DOHH2 (cell line): ENCODE results near the gene KIAA1614.

ENCODE experiments used
- H3F3A ChIP-seq: fragments of 200-600 bp; sonication (generic), shearing (Covaris generic); 2 replicates; pipeline ENCODE4 v1.6.0; 2016; ENCODE audit warnings: antibody characterized with exemption, mild to moderate bottlenecking; ENCODE audit not compliant: control insufficient read depth, insufficient read depth
- H3K27ac ChIP-seq: fragments of 200-600 bp; sonication (generic); 2 replicates; pipeline ENCODE4 v1.5.1; 2014; ENCODE audit warnings: low read depth, mild to moderate bottlenecking, low read length, moderate library complexity
- H3K27me3 ChIP-seq: fragments of 200-600 bp; sonication (generic); 2 replicates; pipeline ENCODE4 v1.6.1; 2014; ENCODE audit warnings: mild to moderate bottlenecking, low read length, mixed read lengths; ENCODE audit not compliant: control insufficient read depth
- H3K36me3 ChIP-seq: fragments of 200-600 bp; sonication (generic); 2 replicates; pipeline ENCODE4 v1.6.1; 2014; ENCODE audit warnings: mild to moderate bottlenecking, low read length, moderate library complexity, mixed read lengths; ENCODE audit not compliant: control insufficient read depth
- H3K4me1 ChIP-seq: fragments of 200-600 bp; sonication (generic); 2 replicates; pipeline ENCODE4 v1.6.1; 2014; ENCODE audit warnings: mild to moderate bottlenecking, low read length, mixed read lengths; ENCODE audit not compliant: control insufficient read depth
- H3K4me2 ChIP-seq: fragments of 200-600 bp; sonication (generic); 2 replicates; pipeline ENCODE4 v1.6.0; 2014; ENCODE audit warnings: mild to moderate bottlenecking, low read length, moderate library complexity
- H3K4me3 ChIP-seq: fragments of 200-600 bp; sonication (generic); 2 replicates; pipeline ENCODE4 v1.5.1; 2014; ENCODE audit warnings: mild to moderate bottlenecking, low read length, mixed read lengths
- H3K79me2 ChIP-seq: fragments of 200-600 bp; sonication (generic); 2 replicates; pipeline ENCODE4 v1.6.1; 2014; ENCODE audit warnings: mild to moderate bottlenecking, low read length, mixed read lengths; ENCODE audit not compliant: control insufficient read depth
- H3K9me2 ChIP-seq: fragments of 200-600 bp; sonication (generic); replicated peaks from 2 replicates; pipeline ENCODE4 v1.6.1; 2014; ENCODE audit warnings: mild to moderate bottlenecking, low read length, mixed read lengths; ENCODE audit not compliant: control insufficient read depth
- H3K9me3 ChIP-seq: fragments of 200-600 bp; sonication (generic); 2 replicates; pipeline ENCODE4 v1.6.1; 2014; ENCODE audit warnings: antibody characterized with exemption, low read length, mixed read lengths; ENCODE audit not compliant: control insufficient read depth, insufficient read depth
- H4K20me1 ChIP-seq: fragments of 200-600 bp; sonication (generic); 2 replicates; pipeline ENCODE4 v1.6.0; 2014; ENCODE audit warnings: low read depth, mild to moderate bottlenecking, antibody characterized with exemption, low read length, moderate library complexity; ENCODE audit not compliant: control insufficient read depth, insufficient read depth
- CTCF ChIP-seq: fragments of 200-600 bp; sonication (generic); IDR thresholded peaks from one replicate; pipeline ENCODE4 v1.5.1; 2014; ENCODE audit warnings: antibody characterized with exemption, mild to moderate bottlenecking, low read depth, low read length; ENCODE audit not compliant: poor library complexity, severe bottlenecking
- EZH2phosphoT487 ChIP-seq: fragments of 200-600 bp; sonication (generic); IDR thresholded peaks from 2 replicates; pipeline ENCODE4 v1.6.1; 2017; ENCODE audit warnings: borderline replicate concordance, mild to moderate bottlenecking, antibody characterized with exemption, low read length, moderate library complexity, mixed read lengths

KIAA1614 gene

GRCh38 chr1:180922631-180923015 lies 9.9 kb downstream of the KIAA1614 start:
- no peaks in the 10 kb centered on the region for H3K36me3 ChIP-seq
- no peak overlapping the region for H3K4me2 ChIP-seq
- TF ChIP-seq CTCF (no peak), EZH2phosphoT487 (no peak)
- H4K20me1 ChIP-seq: no peaks in the 10 kb centered on the region
- H3K9me2 ChIP-seq: no peaks in the 10 kb centered on the region
- H3K27ac ChIP-seq: no peak overlapping the region
- no peaks in the 10 kb centered on the region for H3F3A ChIP-seq
- H3K9me3 ChIP-seq: no peaks in the 10 kb centered on the region
- H3K79me2 ChIP-seq: no peaks in the 10 kb centered on the region
- H3K4me1 ChIP-seq: peaks cover 16% of the 10 kb centered on the region
- peaks cover 6% of the 10 kb centered on the region; the same call in 1 of the 2 replicates for H3K27me3 ChIP-seq
- no peak overlapping the region for H3K4me3 ChIP-seq

GRCh38 chr1:180923021-180923841 lies 10.5 kb downstream of the KIAA1614 start:
- Histone ChIP-seq H3K27me3 (peaks cover 6% of the 10 kb centered on the region; the same call in 1 of the 2 replicates), H3K4me1 (peaks cover 16% of the 10 kb centered on the region), H3K79me2 (no peaks in the 10 kb centered on the region), H3K9me2 (no peaks in the 10 kb centered on the region), H3K36me3 (no peaks in the 10 kb centered on the region), H3F3A (no peaks in the 10 kb centered on the region), H3K9me3 (no peaks in the 10 kb centered on the region), H3K27ac (no peak overlapping the region), H4K20me1 (no peaks in the 10 kb centered on the region), H3K4me3 (no peak overlapping the region), H3K4me2 (no peak overlapping the region)
- TF ChIP-seq EZH2phosphoT487 (no peak), CTCF (no peak)

GRCh38 chr1:180923887-180924286 lies 11.2 kb downstream of the KIAA1614 start:
- no peaks in the 10 kb centered on the region for H3K79me2 ChIP-seq
- no peak overlapping the region for H3K27ac ChIP-seq
- no peak overlapping the region for H3K4me2 ChIP-seq
- H4K20me1 ChIP-seq: no peaks in the 10 kb centered on the region
- peaks cover 6% of the 10 kb centered on the region; the same call in 1 of the 2 replicates for H3K27me3 ChIP-seq
- TF ChIP-seq EZH2phosphoT487 (no peak), CTCF (no peak)
- no peak overlapping the region for H3K4me3 ChIP-seq
- H3K9me3 ChIP-seq: no peaks in the 10 kb centered on the region
- H3K9me2 ChIP-seq: no peaks in the 10 kb centered on the region
- no peaks in the 10 kb centered on the region for H3K36me3 ChIP-seq
- no peaks in the 10 kb centered on the region for H3F3A ChIP-seq
- peaks cover 11% of the 10 kb centered on the region for H3K4me1 ChIP-seq
